T-cell (primary cell): Measurements from ENCODE around the gene NRIP1. TPM values are rescaled to one million over a fixed set of nuclear protein-coding genes. Genes with fewer than 3 reads are reported as not detected.

Experiments
- ATAC-seq, 4 experiments: fragments of 200-7000 bp in 3 of 4; fragments of 150-1000 bp in 1 of 4; cut with Tn5 transposase; replicated peaks in 1 of 4; 1 replicate in 3 of 4; 2 replicates in 1 of 4; pipeline ENCODE4 v1.10.0; 2021; ENCODE audit warnings: moderate library complexity in 3 of 4, mild to moderate bottlenecking in 2 of 4, moderate number of reproducible peaks in 1 of 4
- CTCF ChIA-PET, 2 donors: fragments of 300-600 bp; sonication (Branson Sonifier 250); formaldehyde crosslinking; loops; one replicate each; lab custom pipeline; 2022; ENCODE audit warnings: antibody characterized with exemption in 2 of 2; lab: Charles Lee
- POLR2A ChIA-PET, 2 donors: fragments of 300-600 bp; sonication (Branson Sonifier 250); formaldehyde crosslinking; loops; one replicate each; lab custom pipeline; 2022; ENCODE audit warnings: antibody characterized with exemption in 2 of 2; lab: Charles Lee
- DNase-seq, 35 experiments: peaks; one replicate each; pipeline versions ENCODE4 v3.0.0 to v3.0.0-alpha.2; 2013 to 2023
- H3K27ac ChIP-seq: one replicate; pipeline ENCODE4 v1.5.1; 2013; ENCODE audit warnings: low read length
- H3K27me3 ChIP-seq, 2 experiments: replicated peaks in 1 of 2; 1 replicate in 1 of 2; 2 replicates in 1 of 2; pipeline versions ENCODE4 v1.6.1 to v1.7.0; 2013; ENCODE audit warnings: low read length in 1 of 2, mixed read lengths in 1 of 2; ENCODE audit not compliant: control insufficient read depth in 2 of 2, insufficient read depth in 2 of 2; ENCODE audit errors: extremely low read depth in 1 of 2
- H3K36me3 ChIP-seq, 2 donors: 1 replicate in 1 of 2; 2 replicates in 1 of 2; pipeline versions ENCODE4 v1.6.1 to v1.7.0; 2013; ENCODE audit warnings: low read length in 1 of 2; ENCODE audit not compliant: control insufficient read depth in 2 of 2, insufficient read depth in 1 of 2; ENCODE audit errors: extremely low read depth in 1 of 2
- H3K4me1 ChIP-seq, 2 experiments: 1 replicate in 1 of 2; 2 replicates in 1 of 2; pipeline versions ENCODE4 v1.6.1 to v1.7.0; 2013; ENCODE audit warnings: low read length in 2 of 2, mixed read lengths in 1 of 2; ENCODE audit not compliant: insufficient read depth in 2 of 2, control insufficient read depth in 1 of 2; ENCODE audit errors: extremely low read depth in 1 of 2
- H3K4me3 ChIP-seq, 2 donors: 1 replicate in 1 of 2; 2 replicates in 1 of 2; pipeline versions ENCODE4 v1.5.1 to v1.7.0; 2013; ENCODE audit warnings: mild to moderate bottlenecking in 2 of 2, low read length in 1 of 2, moderate library complexity in 1 of 2; ENCODE audit not compliant: control insufficient read depth in 1 of 2; ENCODE audit errors: extremely low read depth in 1 of 2
- H3K9me3 ChIP-seq: 2 replicates; pipeline ENCODE4 v1.7.0; 2013
- H3K27ac Mint-ChIP-seq, 2 donors: one replicate each; pipeline ENCODE4 v1.8.0; 2020 to 2021; ENCODE audit warnings: mild to moderate bottlenecking in 2 of 2, mixed read lengths in 2 of 2
- H3K27me3 Mint-ChIP-seq, 2 donors: one replicate each; pipeline ENCODE4 v1.8.0; 2021 to 2022; ENCODE audit warnings: mixed read lengths in 2 of 2
- H3K36me3 Mint-ChIP-seq: one replicate; pipeline ENCODE4 v1.8.0; 2021; ENCODE audit warnings: mixed read lengths
- H3K4me1 Mint-ChIP-seq, 3 donors: one replicate each; pipeline ENCODE4 v1.8.0; 2020 to 2022; ENCODE audit warnings: mixed read lengths in 3 of 3, mild to moderate bottlenecking in 1 of 3
- H3K4me3 Mint-ChIP-seq, 3 donors: one replicate each; pipeline ENCODE4 v1.8.0; 2020 to 2022; ENCODE audit warnings: mild to moderate bottlenecking in 3 of 3, mixed read lengths in 3 of 3, moderate library complexity in 3 of 3
- H3K9me3 Mint-ChIP-seq, 3 donors: one replicate each; pipeline ENCODE4 v1.8.0; 2020 to 2022; ENCODE audit warnings: mixed read lengths in 3 of 3
- WGBS: methylation state at CpG from one replicate; pipeline ENCODE4 v1.1.5; 2013; ENCODE audit warnings: missing lambda C conversion rate; ENCODE audit not compliant: insufficient coverage; 5-methylcytosine and 5-hydroxymethylcytosine counted together
- total RNA-seq, 35 experiments: library from RNA in 6 of 35; stranded (reverse) in 6 of 35; fragments of 120-200 nt in 1 of 35; gene quantifications; one replicate each; pipeline versions ENCODE4 v1.2.1 to v1.2.4 and lab custom pipeline; 2013 to 2026

Gene NRIP1
- total RNA-seq, result 10 to 100 TPM; 19.5 to 35.8 (median 26.5) TPM
- 32.3 TPM for total RNA-seq (2013)
- 66.8 to 235 (median 115) reads per million in 29 experiments for total RNA-seq (lab: John Stamatoyannopoulos, UW)

- peak within 1 kb of the TSS; percentile 92 to 99 (median 96) for H3K4me3 Mint-ChIP-seq
- Histone ChIP-seq H3K4me3 (peak within 1 kb of the TSS; percentile 93 to 94), H3K27me3 (no peaks in the 10 kb centered on the region), H3K4me1 (peaks cover 10 to 15% of the 10 kb centered on the region in 2 experiments), H3K36me3 (no peaks in the 10 kb centered on the region), H3K27ac (peak within 1 kb of the TSS; percentile 89), H3K9me3 (no peaks in the 10 kb centered on the region)
- ATAC-seq (peak; percentile 82 to 87 (median 84)), DNase-seq (peak; percentile 68 to 90 (median 83))
- ChIA-PET CTCF (interaction anchor here (0.6 to 1.3 kb wide), 6 partner anchors 11 to 667 kb away, joined by 3 to 6 read pairs (median 4); no protein-coding TSS in a partner anchor), POLR2A (interaction anchor here (0.5 to 1.0 kb wide), 3 partner anchors 423 to 681 kb away, joined by 3 to 6 read pairs (median 3); no protein-coding TSS in a partner anchor)
- H3K4me1 Mint-ChIP-seq, result peaks cover 41 to 53% (median 48%) of the 10 kb centered on the region in 3 donors
- peaks cover 0 to 10% of the 10 kb centered on the region in 2 donors for H3K27me3 Mint-ChIP-seq
- H3K27ac Mint-ChIP-seq, result peak within 1 kb of the TSS; percentile 93 to 97
- no peaks in the 10 kb centered on the region for H3K9me3 Mint-ChIP-seq
- no peaks in the 10 kb centered on the region for H3K36me3 Mint-ChIP-seq
- under 1% methylated on average over 116 of the region's 116 CpGs for WGBS
These were observed at the start of gene NRIP1 for GRCh38 chr21:15064576-15065391. Gene NRIP1 (minus strand): TSS chr21:15065000. CDS start chr21:14968192, 96,808 bp downstream.

GRCh38 chr21:15112858-15113257 lies 48.1 kb upstream of the NRIP1 start:
- Histone ChIP-seq H3K4me1 (no peaks in the 10 kb centered on the region), H3K27ac (no peak overlapping the region), H3K4me3 (no peak overlapping the region), H3K9me3 (no peaks in the 10 kb centered on the region), H3K27me3 (peaks cover 0 to 4% of the 10 kb centered on the region in 2 experiments), H3K36me3 (no peaks in the 10 kb centered on the region)
- Mint-ChIP-seq H3K4me3 (no peak overlapping the region), H3K36me3 (no peaks in the 10 kb centered on the region), H3K27ac (no peak overlapping the region), H3K4me1 (no peaks in the 10 kb centered on the region), H3K9me3 (no peaks in the 10 kb centered on the region), H3K27me3 (peaks cover 2 to 6% of the 10 kb centered on the region in 2 donors)
- CTCF ChIA-PET, result no interaction called here
- POLR2A ChIA-PET, result no interaction called here
- DNase-seq (no peak), ATAC-seq (no peak)
- 100% methylated on average over 1 of the region's 4 CpGs for WGBS

- no peak overlapping the region for H3K4me3 ChIP-seq
- ChIA-PET POLR2A (no interaction called here), CTCF (interaction anchor here in 1 of 2 donors (0.7 kb wide), 1 partner anchor 150 kb away, joined by 3 read pairs; no protein-coding TSS in a partner anchor)
- H3K4me3 Mint-ChIP-seq, result no peak overlapping the region
- H3K9me3 Mint-ChIP-seq, result no peaks in the 10 kb centered on the region
- H3K36me3 ChIP-seq, result no peaks in the 10 kb centered on the region
- no peak for DNase-seq
- H3K27me3 Mint-ChIP-seq, result peaks cover 2 to 4% of the 10 kb centered on the region in 2 donors
- H3K9me3 ChIP-seq, result no peaks in the 10 kb centered on the region
- WGBS, result no CpG with 5 or more reads among the region's 2 CpGs
- H3K4me1 Mint-ChIP-seq, result no peaks in the 10 kb centered on the region
- no peak overlapping the region for H3K27ac ChIP-seq
- ATAC-seq, result no peak
- H3K27ac Mint-ChIP-seq, result no peak overlapping the region
- no peaks in the 10 kb centered on the region for H3K36me3 Mint-ChIP-seq
- no peaks in the 10 kb centered on the region for H3K4me1 ChIP-seq
- H3K27me3 ChIP-seq, result no peaks in the 10 kb centered on the region
These were observed 44.0 kb upstream of the NRIP1 start for GRCh38 chr21:15108801-15109200.

GRCh38 chr21:15104470-15104869 lies 39.7 kb upstream of the NRIP1 start:
- no peaks in the 10 kb centered on the region for H3K27me3 ChIP-seq
- no peaks in the 10 kb centered on the region for H3K9me3 ChIP-seq
- H3K4me1 ChIP-seq, result no peaks in the 10 kb centered on the region
- Mint-ChIP-seq H3K27ac (no peak overlapping the region), H3K36me3 (no peaks in the 10 kb centered on the region), H3K4me3 (no peak overlapping the region), H3K27me3 (no peaks in the 10 kb centered on the region), H3K4me1 (no peaks in the 10 kb centered on the region), H3K9me3 (no peaks in the 10 kb centered on the region)
- WGBS, result no CpG with 5 or more reads among the region's 3 CpGs
- DNase-seq (no peak), ATAC-seq (no peak)
- CTCF ChIA-PET, result no interaction called here
- H3K4me3 ChIP-seq, result no peak overlapping the region
- POLR2A ChIA-PET, result interaction anchor here in 1 of 2 donors (0.6 kb wide), 1 partner anchor 270 kb away, joined by 5 read pairs; no protein-coding TSS in a partner anchor
- no peaks in the 10 kb centered on the region for H3K36me3 ChIP-seq
- H3K27ac ChIP-seq, result no peak overlapping the region

GRCh38 chr21:15098908-15099307 lies 34.1 kb upstream of the NRIP1 start:
- Histone ChIP-seq H3K27me3 (no peaks in the 10 kb centered on the region), H3K27ac (no peak overlapping the region), H3K4me1 (no peaks in the 10 kb centered on the region), H3K9me3 (no peaks in the 10 kb centered on the region), H3K36me3 (no peaks in the 10 kb centered on the region), H3K4me3 (no peak overlapping the region)
- CTCF ChIA-PET, result no interaction called here
- no peak for ATAC-seq
- no peaks in the 10 kb centered on the region for H3K4me1 Mint-ChIP-seq
- H3K4me3 Mint-ChIP-seq, result no peak overlapping the region
- no peaks in the 10 kb centered on the region for H3K27me3 Mint-ChIP-seq
- DNase-seq, result no peak
- no CpG with 5 or more reads among the region's 3 CpGs for WGBS
- no peak overlapping the region for H3K27ac Mint-ChIP-seq
- no peaks in the 10 kb centered on the region for H3K36me3 Mint-ChIP-seq
- POLR2A ChIA-PET, result no interaction called here
- H3K9me3 Mint-ChIP-seq, result no peaks in the 10 kb centered on the region

- Mint-ChIP-seq H3K27me3 (no peaks in the 10 kb centered on the region), H3K27ac (no peak overlapping the region), H3K36me3 (no peaks in the 10 kb centered on the region), H3K4me3 (no peak overlapping the region), H3K9me3 (no peaks in the 10 kb centered on the region), H3K4me1 (no peaks in the 10 kb centered on the region)
- Histone ChIP-seq H3K27me3 (no peaks in the 10 kb centered on the region), H3K27ac (no peak overlapping the region), H3K9me3 (no peaks in the 10 kb centered on the region), H3K36me3 (no peaks in the 10 kb centered on the region), H3K4me1 (no peaks in the 10 kb centered on the region), H3K4me3 (no peak overlapping the region)
- POLR2A ChIA-PET, result interaction anchor here in 1 of 2 donors (0.6 kb wide), 1 partner anchor 834 kb away, joined by 4 read pairs; no protein-coding TSS in a partner anchor
- DNase-seq (no peak), ATAC-seq (no peak)
- CTCF ChIA-PET, result interaction anchor here in 1 of 2 donors (0.6 kb wide), 1 partner anchor 487 kb away, joined by 5 read pairs; no protein-coding TSS in a partner anchor
- no CpG with 5 or more reads among the region's 3 CpGs for WGBS
These were observed 33.4 kb upstream of the NRIP1 start for GRCh38 chr21:15098181-15098580.
